ENCODE results near the gene SELENOO.

DNA sequence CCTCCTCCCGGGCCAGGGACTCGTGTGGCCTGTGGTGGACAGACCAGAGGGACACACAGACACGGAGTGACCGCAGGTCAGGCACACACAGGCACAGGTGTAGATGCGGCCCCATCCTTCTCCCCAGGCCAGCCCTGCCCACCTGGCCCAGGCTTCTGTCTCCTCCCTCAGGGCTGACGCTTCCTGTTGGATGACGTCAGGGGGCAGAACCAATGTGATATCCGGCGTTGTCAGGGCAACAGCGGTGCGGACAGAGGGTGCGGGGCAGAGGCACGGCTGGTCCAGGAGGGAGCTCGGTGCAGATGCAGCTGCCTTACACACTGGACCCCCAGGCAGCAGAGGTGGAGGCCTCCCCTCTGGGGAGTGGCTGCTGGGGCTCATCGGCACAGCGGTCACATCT lies 46.9 kb downstream of the SELENOO start:
- TF ChIP-seq, protein P1, sequence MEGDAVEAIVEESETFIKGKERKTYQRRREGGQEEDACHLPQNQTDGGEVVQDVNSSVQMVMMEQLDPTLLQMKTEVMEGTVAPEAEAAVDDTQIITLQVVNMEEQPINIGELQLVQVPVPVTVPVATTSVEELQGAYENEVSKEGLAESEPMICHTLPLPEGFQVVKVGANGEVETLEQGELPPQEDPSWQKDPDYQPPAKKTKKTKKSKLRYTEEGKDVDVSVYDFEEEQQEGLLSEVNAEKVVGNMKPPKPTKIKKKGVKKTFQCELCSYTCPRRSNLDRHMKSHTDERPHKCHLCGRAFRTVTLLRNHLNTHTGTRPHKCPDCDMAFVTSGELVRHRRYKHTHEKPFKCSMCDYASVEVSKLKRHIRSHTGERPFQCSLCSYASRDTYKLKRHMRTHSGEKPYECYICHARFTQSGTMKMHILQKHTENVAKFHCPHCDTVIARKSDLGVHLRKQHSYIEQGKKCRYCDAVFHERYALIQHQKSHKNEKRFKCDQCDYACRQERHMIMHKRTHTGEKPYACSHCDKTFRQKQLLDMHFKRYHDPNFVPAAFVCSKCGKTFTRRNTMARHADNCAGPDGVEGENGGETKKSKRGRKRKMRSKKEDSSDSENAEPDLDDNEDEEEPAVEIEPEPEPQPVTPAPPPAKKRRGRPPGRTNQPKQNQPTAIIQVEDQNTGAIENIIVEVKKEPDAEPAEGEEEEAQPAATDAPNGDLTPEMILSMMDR (IDR thresholded peaks at IDR 0.05), result no peak
- no peak for TF ChIP-seq POLR2A (IDR thresholded peaks at IDR 0.05)
